NCI-H2196 (cell line): ENCODE results near the gene EFCAB8.
"Not testable (repeated sequence)": the region's sequence is repeated elsewhere in the genome, so short reads cannot be mapped to it uniquely, and the experiment has no call there.

Experiments
- DNase-seq: peaks from one replicate; lab custom pipeline; 2025; ENCODE audit not compliant: unreplicated experiment; lab: John Stamatoyannopoulos, UW

Gene EFCAB8

DNA sequence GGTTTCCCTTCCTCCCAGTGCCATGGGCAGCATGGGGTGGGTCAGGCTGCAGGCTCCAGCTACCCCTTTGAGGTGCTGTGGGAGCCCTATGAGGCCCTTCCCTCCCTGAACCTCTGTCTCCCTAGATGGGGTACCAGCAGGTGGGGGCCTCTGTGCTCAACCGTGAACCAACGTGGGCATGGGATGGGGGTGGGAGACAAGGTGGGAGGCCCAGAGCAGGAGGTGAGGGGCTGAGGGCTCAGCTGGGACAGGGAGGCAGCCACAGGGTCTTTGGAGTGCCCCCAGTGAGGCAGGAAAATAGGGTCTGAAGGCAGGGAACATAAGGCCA, 112.2 kb downstream of the EFCAB8 start:
- DNase-seq, result no peak

DNA sequence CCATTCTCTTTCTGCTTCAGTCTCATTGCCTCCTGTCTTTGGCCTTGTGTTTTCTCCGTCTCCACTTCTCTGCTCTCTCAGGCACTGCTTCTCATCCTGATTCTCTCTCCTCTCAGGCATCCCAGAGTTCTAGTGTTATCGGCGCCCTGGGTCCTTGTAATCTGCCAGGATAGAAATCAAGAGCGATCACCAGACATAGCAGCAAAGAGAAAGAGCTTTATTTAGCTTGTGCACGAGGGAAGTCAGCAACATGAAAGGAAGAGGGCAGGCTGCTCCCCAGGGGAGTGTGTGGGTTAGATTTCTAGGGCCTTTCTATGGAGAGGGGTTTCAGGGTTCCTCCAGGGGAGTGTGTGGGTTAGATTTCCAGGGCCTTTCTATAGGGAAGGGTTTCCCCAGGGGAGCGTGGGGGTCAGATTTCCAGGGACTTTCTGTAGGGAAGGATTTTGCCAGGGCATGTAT, 113.0 kb downstream of the EFCAB8 start:
- DNase-seq, result no peak

DNA sequence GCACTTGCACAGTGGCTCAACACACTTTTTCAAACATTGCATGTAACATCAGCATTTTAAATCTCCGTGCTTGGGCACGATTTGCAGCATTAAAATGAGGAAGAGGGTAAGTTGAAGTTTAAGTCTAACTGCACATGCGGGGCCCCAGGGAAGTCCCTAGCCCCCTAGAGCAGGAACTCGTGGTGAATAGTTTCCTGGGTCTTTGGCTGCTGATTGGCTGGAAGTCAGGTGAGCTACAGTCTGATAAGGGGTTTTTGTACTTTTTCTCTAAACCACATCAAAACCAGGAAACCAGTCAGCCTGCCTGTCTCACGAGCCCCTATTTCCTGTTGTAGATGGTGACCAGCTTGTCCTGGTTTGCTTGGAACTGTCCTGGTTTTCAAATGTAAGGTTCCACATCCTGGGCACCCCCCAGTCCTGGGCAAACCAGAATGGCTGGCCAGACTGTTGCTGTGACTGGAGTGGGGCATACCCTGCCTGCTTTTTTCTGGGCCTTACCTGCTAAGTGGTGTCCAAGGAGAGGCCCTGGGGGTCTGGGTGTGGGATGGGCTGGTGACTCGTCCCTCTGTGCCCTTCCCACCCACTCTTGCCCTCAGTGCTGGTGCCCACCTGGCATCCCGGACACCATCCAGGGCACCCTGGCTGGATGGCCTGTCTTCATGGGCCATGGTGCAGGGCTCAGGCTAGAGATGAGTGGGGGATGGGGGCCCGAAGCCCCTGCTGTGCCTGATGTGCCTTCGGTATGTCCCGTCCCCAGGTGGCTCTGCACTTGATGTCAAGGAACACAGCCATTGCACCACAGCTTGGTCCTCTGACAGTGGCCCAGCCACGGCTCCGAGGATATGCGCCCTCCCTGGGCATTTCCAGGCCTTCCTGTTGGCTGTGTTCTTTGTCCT, 113.7 kb downstream of the EFCAB8 start:
- DNase-seq, result no peak

DNA sequence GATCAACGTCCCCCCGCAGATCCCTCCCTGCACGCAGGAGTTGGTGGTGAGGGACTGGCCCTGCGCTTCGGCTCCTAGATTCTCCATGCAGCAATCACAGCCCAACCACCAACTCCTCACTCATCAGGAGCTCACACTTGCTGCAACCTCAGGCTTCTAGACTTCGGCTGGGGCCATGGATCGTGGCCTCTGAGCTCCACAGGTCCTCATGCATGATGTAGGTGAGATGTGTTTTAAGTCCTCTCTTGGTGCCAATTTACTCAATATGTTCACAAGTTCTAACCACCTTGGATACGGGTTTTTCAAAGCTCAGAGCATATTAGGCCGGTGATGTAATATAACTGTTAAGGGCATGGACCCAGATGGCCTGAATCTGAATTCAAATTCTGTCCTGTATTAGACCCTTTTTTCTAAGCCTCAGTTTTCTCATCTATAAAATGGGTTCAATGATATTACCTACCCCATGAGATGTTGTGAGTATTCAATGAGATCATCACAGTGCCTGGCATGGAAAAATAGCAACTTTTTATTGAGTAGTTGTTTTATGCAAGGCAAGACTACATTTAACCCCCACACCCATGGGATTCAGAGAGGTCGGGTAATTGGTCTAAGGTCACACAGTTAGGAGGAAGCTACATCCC, 114.5 kb downstream of the EFCAB8 start:
- no peak for DNase-seq

DNA sequence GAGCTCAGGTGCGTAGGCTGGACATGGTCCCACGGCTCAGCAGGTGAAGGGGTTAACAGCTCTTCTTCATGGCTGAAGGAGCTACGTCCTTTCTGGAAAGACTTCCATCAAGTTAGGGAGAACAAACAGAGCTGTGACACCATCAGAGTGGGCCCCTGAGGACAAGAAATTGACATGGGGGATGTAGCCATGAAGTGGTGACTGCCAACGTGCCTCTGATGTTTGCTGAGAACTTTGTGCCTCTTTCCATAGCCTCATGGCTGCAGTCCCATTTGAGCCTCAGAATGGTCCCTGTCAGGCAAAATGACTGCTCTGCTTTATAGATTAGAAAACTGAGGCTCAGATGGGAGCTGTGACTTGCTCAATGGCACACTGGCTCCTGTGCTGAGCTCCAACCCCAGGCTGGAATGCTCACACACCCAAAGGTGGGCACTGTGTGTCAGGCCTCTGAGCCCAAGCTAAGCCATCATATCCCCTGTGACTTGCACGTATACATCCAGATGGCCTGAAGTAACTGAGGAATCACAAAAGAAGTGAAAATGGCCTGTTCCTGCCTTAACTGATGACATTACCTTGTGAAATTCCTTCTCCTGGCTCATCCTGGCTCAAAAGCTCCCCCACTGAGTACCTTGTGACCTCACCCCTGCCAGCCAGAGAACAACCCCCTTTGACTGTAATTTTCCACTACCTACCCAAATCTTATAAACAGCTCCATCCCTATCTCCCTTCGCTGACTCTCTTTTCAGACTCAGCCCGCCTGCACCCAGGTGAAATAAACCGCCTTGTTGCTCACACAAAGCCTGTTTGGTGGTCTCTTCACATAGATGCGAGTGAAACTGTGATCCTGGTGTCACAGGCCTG, 115.7 kb downstream of the EFCAB8 start:
- DNase-seq, result not testable (repeated sequence)

DNA sequence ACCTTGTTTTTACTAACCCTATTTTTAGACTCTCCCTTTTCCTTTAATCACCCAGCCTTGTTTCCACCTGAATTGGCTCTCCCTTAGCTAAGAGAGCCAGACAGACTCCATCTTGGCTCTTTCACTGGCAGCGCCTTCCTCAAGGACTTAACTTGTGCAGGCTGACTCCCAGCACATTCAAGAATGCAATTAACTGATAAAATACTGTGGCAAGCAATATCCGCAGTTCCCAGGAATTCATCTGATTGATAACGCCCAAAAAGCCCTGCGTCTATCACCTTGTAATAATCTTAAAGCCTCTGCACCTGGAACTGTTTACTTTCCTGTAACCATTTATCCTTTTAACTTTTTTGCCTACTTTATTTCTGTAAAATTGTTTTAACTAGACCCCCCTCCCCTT, 116.4 kb downstream of the EFCAB8 start:
- not testable (repeated sequence) for DNase-seq

DNA sequence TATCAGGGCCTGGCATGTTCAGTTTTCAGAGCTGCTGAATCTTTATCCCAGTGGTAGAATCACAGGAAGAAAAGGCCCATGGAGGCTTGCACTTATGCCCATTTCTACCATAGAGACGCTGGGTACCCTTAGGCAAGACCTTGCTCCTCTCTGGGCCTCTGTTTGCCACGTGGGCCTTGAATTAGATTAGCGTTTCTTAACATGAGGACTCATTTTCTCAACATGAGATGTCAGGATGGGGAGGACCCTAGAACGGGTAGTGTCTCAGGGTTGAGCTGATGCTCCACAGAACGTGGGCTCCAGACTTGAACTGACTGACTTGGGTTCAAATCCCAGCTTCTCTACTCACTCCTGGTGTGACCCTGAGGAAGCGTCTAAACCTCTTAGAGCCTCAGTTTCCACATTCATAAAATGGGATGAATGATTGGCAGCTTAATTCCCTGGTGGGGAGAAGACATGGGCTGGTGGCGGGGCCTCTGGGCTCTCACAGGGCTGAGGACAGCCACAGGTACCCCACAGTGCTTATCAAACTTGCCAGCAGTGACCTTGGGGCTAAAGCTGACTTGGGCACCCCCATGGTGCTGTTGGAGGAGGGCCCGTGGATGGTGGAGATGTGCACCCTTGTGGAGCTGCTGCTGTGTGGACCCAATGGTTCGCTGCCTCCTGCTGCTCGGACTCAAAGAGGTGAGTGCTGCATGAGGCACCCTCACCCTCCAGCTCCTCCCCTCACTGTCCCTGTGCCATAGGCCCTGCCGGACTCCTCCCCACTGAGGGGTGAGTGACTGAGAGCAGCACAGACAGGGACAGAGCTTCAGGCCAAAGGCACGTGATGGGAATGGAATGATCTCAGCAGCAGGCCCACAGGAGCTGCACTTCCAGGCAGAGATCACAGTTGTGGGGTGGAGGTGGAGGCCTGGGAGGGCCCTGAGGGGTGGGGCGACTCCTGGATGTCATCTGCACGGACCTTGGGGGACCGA, 117.3 kb downstream of the EFCAB8 start:
- no peak for DNase-seq

DNA sequence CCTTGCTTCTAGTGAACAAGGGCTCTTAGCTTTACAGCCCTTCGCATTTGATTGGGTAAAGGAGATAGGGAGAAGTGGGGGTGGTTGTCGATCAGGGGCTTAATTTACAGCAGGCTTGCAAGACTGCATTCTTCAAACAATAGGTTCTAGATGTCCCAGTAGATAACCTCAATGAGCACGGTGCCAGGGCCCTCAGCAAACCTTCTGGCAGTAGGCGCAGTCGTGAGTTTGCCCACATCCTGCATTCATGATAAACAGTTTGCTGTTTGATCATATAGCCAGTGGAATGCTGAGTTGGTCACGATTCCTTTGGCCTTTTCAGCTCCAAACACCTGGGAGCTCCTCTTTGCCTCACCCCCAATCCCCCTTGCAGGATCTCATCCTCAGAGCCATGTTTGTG, 118.0 kb downstream of the EFCAB8 start:
- DNase-seq, result no peak

DNA sequence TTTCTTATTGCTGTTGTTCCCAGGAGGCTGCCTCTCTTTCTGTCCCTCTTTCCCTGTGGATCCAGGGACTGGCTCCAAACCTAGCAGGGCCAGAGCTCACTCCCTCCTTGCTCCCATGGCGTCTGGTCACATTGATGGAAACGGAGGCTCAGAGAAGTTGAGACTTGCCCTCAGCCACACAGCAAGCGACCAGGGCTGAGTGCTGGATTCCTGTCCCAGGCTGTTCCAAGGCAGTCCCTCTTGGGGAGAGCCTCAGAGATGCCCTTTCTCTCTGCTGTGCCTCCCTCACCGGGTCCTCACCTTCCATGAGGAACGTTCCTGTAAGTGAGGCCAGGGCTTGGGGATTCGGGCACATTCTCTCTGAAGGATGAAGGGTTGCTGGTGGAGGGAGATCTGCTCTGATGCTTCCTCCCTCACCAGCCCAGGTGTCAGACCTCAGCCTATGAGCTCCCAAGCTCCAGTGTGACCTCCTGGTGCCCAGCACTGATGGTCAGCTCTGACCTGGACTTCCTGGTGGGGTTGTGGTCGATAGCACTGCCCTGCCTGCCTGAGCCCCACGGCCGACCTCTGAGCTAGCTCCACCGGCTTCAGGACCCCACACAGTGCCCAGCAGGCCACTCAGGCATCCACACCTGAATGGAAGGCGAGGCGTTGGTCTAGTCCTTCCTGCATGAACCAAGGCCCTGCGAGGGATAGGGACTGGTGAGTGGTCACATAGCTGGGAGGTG, 118.7 kb downstream of the EFCAB8 start:
- no peak for DNase-seq

DNA sequence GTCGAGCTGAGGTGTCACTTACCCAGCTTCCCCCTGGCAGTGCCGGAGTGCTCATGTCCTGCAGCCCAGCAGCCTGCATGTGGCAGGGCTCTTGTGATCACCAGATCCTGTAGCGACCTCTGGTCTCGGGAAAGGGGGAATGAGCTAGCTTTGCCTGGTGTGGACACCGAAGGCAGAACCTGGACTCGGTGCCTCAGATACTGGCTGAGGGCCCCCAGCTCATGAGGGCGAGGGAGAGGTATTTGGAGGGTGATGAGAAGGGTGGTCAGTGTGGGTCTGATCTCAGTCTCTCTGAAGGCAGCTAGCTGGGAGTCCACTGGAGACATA, 119.2 kb downstream of the EFCAB8 start:
- DNase-seq, result no peak

DNA sequence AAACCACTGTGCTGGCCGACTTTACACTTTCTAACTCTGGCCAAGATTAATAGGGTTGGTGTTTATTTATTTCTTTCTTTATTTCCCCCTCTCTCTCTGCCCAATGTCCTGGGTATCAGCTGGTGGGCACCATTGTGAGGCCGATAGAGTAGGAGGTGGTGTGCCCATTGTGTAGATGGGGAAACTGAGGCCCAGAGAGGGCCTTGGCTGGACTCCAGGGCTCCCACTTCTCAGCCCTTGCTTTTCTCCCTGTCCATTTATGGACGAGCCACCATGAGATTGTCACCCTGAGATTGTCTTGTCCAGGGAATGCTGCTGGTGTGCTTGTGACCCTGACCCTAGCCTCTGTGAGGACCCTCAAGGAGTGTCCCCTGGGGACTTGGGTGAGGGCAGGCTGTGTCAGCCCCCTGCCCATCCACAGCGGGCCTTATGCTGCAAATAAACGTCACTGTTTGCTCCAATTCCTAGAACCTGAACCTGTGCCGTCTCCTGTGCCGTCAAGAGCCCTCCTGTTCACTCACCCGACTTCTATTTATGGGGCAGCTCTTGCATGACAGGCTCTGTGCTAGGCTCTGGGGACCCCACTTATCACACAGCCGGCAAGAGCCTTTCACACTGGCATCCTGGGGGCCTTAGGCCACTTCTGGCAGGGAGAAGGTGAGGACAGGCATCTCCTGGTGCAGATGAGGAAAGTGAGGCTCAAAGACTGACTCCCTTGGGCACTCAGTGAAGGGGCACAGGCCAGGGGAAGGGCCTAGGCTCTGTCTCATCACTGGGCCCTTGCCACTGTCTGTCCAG, 120.7 kb downstream of the EFCAB8 start:
- DNase-seq, result no peak

DNA sequence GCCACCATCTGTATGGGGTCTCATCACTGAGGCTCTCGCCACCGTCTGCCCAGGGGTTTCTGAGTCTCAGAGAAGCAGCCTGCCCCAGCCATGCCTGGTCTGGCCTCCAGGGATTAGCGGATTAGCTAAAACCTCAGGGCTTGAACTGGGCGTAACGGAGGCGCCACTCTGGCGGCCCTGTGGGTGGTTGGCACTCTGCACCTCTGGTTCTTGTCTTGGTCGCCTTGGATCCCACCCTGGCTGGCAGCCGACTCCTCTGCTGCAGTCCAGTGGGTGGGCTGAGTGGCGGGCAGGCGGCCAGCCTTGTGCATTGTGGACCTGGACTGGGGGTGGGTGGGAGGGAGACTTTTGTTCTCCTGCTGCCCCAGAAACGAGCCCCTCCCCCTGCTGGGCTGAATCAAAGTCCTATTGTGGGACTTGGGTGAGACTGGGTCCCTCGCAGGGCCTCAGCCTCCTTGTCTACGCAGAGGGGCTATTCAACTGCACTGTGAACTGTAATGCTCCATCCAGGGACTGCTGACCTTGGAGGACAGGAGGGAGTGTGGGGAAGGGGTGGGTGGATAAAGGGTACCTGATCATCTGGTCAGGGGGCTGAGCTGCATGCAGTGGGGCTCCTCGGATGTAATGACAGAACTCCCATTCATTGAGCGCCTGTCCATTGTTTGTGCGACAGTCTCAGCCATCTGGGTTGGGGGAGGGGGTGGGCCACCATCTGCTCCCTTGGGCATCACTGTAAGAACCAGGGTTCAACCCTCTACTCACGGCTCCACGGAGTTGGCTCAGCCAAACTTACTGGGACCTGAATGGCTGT, 121.6 kb downstream of the EFCAB8 start:
- no peak for DNase-seq

DNA sequence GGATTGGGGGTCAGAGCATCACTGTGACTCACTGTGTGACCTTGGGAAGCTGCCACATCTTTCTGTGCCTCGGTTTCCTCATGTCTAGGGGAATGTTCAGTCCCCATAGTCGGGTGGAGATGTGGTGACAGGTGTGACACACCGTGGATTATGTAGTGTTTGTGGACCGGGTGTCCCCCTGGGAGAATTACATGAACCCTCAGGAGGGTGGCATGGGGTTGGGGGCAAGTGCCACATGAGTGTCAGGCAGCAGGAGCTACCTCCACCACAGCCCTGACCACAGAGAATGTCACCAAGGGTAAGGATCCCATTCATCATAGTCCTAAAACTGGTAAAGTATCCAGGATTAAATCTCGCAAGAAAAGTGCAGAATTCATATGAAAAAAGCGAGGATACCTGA, 122.3 kb downstream of the EFCAB8 start:
- no peak for DNase-seq

DNA sequence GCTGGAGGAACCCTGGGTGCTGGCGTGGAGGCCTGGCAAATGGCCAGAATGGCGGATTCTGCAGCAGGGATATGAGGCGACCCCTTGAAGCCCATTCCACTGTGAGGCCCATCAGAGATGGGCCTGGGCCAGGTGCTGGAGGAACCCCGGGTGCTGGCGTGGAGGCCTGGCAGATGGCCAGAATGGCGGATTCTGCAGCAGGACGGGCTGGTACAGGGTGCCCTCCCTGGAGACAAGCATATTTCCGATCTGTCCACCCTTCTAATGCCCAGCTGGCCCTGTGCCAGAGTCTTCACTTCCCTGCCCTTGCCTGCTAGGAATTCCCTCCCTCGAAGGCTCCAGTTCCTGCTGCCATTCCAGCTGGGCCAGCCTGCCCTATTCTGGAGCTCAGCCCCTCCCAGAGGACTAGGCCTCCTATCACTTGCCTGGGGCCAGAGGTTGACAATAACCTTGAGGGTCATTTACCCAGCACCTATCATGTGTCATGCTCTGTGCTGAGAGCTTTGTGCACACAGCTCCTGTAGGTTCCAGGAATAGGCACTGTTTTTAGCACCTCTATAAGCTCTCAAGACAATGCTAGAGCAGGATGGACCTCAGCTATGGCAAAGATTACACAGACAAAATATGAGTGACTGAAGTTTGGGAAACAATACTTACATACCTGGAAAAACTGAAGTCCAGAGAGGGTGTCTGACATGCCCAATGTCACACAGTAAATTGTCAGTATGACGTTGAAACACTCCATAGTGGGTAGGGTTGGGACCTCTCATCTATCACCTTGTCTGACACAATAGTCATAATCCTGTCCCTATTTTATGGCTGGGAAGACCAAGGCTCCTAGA, 124.1 kb downstream of the EFCAB8 start:
- peak; percentile 61 for DNase-seq

DNA sequence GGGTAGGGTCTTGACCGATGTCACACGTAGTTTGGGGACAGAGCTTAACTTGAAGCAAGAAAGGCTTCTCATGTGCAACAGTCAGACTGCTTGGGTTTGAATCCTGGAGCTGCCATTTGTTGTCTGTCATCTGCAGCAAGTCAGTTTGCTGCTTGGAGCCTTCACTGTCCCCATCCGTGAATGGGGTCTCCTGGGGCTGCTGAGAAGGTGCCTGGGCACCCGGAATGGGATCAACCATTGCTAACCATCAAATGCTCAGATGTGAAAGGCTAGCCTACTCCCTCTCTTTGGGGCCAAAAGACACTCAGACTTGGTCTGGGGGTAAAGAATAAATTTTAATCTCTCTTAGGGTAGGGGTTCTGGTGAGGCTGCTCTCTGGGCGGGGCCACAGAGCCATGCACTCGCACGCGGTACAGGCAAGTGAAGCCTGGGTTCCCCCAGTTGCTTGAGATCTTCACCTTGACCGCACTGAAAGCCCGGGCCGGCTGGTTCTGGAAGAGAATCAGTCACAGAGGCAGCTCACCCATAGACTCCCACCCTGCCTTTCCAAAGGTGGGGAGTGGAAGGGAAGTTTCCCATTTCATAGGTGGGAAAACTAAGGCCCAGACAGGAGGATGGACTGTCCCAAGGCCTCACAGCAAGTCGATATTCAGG, 124.9 kb downstream of the EFCAB8 start:
- DNase-seq, result no peak

DNA sequence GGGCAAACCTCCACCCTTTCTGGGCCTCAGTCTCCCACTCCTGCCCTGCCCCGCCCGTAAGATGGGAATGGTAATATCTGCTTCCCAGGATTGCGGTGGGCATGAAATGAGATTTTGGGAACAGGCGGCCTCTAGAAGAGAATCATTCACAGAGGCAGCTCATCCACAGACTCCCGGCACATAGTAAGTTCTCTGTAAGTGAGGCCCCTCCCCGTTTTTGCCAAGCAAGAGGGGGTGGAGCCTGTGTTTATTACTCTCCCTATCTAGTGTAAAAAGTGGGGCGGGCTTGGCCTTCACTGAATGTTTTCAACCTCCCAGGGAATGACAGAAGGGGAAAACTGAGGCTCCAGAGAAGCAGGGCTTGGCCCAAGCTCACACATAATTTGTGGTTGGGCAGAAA, 125.5 kb downstream of the EFCAB8 start:
- no peak for DNase-seq
